ENCODE results near the gene GMDS. TPM values are rescaled to one million over a fixed set of nuclear protein-coding genes. Genes with fewer than 3 reads are reported as not detected.

The GMDS gene
- total and polyA plus RNA-seq, 4 donors = 7.3 to 28.3 (median 16.1) TPM

DNA sequence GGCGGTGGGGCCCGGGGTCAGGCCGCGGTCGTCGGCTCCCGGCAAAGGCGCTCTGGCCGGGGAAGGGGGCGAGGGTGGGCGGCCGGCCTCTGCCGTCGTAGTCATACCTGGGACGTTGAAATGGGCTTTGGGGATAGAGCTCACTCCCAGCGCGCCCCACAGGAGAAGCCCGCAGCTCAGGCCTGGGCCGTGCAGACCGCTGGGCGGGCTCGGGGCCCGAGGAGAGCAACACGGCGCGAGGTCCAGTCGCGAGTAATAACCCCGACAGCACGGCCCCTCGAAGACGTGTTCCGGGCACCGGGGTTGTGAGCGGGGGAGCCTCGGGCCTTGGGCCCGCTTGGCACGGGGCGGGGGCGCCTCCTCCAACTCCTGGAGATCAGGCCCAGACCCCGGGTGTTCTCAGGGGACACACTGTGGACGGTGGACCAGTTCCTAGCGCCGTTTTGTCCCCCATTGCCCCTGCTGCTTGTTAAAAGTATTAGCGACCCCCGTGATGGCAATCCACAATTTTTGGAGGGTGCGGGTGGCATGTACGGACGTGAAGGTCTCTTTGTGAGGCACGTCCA lies 624.8 kb downstream of the GMDS start:
- Histone ChIP-seq H3K27ac (ENCODE audit: low read depth in 1 of 2, low read length in 1 of 2) (no peak overlapping the region), H3K9ac (ENCODE audit: insufficient read depth in 1 of 2, low read length in 2 of 2) (no peak overlapping the region), H3K4me1 (ENCODE audit: control insufficient read depth in 5 of 5, insufficient read depth in 5 of 5, low read length in 5 of 5) (peaks cover 0 to 15% (median 11%) of the 10 kb centered on the region in 5 donors), H3K36me3 (ENCODE audit: control insufficient read depth in 4 of 4, insufficient read depth in 4 of 4, low read length in 4 of 4) (no peaks in the 10 kb centered on the region), H3K4me3 (no peak overlapping the region), H3K27me3 (ENCODE audit: control insufficient read depth in 3 of 3, insufficient read depth in 3 of 3, low read length in 2 of 3) (peaks cover 12 to 89% (median 74%) of the 10 kb centered on the region in 3 donors), H3K9me3 (ENCODE audit: control insufficient read depth in 4 of 4, insufficient read depth in 3 of 4, low read length in 3 of 4) (peaks cover 0 to 8% (median 0%) of the 10 kb centered on the region in 4 donors)
- DNase-seq (no peak), ATAC-seq (ENCODE audit: insufficient read depth, low FRiP score) (no peak)
- WGBS, 2 donors = 41 to 53% methylated on average over 50 of the region's 50 CpGs
- TF ChIP-seq, protein P1, sequence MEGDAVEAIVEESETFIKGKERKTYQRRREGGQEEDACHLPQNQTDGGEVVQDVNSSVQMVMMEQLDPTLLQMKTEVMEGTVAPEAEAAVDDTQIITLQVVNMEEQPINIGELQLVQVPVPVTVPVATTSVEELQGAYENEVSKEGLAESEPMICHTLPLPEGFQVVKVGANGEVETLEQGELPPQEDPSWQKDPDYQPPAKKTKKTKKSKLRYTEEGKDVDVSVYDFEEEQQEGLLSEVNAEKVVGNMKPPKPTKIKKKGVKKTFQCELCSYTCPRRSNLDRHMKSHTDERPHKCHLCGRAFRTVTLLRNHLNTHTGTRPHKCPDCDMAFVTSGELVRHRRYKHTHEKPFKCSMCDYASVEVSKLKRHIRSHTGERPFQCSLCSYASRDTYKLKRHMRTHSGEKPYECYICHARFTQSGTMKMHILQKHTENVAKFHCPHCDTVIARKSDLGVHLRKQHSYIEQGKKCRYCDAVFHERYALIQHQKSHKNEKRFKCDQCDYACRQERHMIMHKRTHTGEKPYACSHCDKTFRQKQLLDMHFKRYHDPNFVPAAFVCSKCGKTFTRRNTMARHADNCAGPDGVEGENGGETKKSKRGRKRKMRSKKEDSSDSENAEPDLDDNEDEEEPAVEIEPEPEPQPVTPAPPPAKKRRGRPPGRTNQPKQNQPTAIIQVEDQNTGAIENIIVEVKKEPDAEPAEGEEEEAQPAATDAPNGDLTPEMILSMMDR (IDR thresholded peaks at IDR 0.05; ENCODE audit: control extremely low read depth, extremely low read depth) = no peak

DNA sequence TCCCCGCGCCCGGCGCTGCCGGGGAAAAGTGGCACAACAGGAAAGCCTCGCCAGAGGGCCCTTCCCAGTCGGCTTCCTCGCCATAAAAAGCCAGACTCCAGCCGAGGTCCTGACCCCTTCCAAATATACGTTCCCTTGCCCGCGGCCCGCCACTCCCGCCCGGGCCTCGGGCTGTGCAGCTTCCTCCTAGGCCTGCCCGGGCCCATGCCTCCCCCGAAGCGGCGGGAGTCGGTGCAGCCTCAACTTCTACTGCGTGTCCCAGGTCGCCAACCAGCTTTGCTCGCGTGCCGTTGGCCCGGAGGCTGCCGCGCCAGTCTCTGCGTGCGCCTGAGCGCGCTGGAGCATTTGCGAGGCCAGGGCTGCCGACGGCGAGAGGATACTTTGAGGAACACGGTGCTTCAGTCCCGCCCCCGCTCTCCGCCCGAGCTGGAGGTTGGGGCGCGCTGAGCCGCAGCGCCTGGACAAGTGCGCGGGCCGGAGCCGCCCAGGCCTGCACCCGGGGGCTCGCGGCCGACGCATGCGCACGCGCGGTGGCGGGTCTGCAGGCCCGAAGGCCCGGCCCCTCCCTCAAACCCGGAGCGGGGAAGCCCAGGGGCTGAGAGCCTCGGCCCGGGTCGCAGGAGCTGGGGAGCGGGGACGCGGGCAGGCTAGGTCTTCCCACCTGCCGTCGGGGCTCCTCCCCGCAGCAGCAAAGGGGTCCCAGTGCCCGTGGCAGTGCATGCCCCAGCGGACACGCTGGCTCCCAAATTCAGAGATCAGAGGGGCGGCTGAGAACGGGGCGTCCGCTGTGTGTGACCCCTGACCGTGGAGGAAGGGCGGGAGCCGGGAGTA lies 625.5 kb downstream of the GMDS start:
- peaks cover 0 to 12% (median 5%) of the 10 kb centered on the region in 5 donors for H3K4me1 ChIP-seq (ENCODE audit: control insufficient read depth in 5 of 5, insufficient read depth in 5 of 5, low read length in 5 of 5)
- DNase-seq (no peak), ATAC-seq (ENCODE audit: insufficient read depth, low FRiP score) (no peak)
- no peak overlapping the region for H3K9ac ChIP-seq (ENCODE audit: insufficient read depth in 1 of 2, low read length in 2 of 2)
- TF ChIP-seq, protein P1 (IDR thresholded peaks at IDR 0.05; ENCODE audit: control extremely low read depth, extremely low read depth) = no peak
- H3K27me3 ChIP-seq (ENCODE audit: control insufficient read depth in 3 of 3, insufficient read depth in 3 of 3, low read length in 2 of 3) = peaks cover 12 to 87% (median 71%) of the 10 kb centered on the region in 3 donors
- H3K36me3 ChIP-seq (ENCODE audit: control insufficient read depth in 4 of 4, insufficient read depth in 4 of 4, low read length in 4 of 4) = no peaks in the 10 kb centered on the region
- WGBS, 2 donors = 4 to 9% methylated on average over 64 to 83 of the region's 83 CpGs
- H3K9me3 ChIP-seq (ENCODE audit: control insufficient read depth in 4 of 4, insufficient read depth in 3 of 4, low read length in 3 of 4) = peaks cover 0 to 12% (median 0%) of the 10 kb centered on the region in 4 donors
- no peak overlapping the region for H3K4me3 ChIP-seq
- no peak overlapping the region for H3K27ac ChIP-seq (ENCODE audit: low read depth in 1 of 2, low read length in 1 of 2)

DNA sequence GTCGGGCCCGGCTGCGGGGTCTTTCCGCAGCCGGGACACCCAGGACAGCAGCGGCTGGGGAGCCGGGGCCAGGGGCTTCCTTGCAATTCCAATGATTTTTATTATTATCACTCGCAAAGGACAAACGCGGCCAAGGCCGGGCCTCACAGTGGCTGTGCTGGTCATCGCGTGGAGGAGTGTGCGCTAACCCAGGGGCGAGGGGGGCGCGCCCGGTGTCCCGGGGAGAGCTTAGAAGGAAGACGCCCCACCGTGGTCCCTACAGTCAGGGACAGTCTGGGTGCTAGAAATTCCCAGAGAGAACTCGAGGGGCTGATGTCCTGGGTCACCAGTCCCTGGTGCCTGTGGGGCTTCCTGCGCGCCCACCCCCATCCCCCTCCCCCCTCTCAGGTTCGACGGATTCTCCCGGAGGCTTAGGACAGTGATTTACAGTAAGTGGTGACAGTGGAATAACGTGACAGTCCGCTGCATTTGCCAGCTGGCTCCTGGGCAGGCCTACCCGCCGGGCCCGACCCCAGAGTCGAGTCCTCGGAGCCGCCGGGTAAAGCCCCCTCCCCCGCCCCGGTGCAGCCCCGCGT lies 626.2 kb downstream of the GMDS start:
- Histone ChIP-seq H3K4me1 (ENCODE audit: control insufficient read depth in 5 of 5, insufficient read depth in 5 of 5, low read length in 5 of 5) (peaks cover 0 to 9% (median 1%) of the 10 kb centered on the region in 5 donors), H3K4me3 (no peak overlapping the region), H3K9ac (ENCODE audit: insufficient read depth in 1 of 2, low read length in 2 of 2) (no peak overlapping the region), H3K9me3 (ENCODE audit: control insufficient read depth in 4 of 4, insufficient read depth in 3 of 4, low read length in 3 of 4) (peaks cover 0 to 14% (median 0%) of the 10 kb centered on the region in 4 donors), H3K27ac (ENCODE audit: low read depth in 1 of 2, low read length in 1 of 2) (no peak overlapping the region), H3K36me3 (ENCODE audit: control insufficient read depth in 4 of 4, insufficient read depth in 4 of 4, low read length in 4 of 4) (no peaks in the 10 kb centered on the region), H3K27me3 (ENCODE audit: control insufficient read depth in 3 of 3, insufficient read depth in 3 of 3, low read length in 2 of 3) (peaks cover 12 to 81% (median 66%) of the 10 kb centered on the region in 3 donors)
- TF ChIP-seq, protein P1 (IDR thresholded peaks at IDR 0.05; ENCODE audit: control extremely low read depth, extremely low read depth) = no peak
- DNase-seq (no peak), ATAC-seq (ENCODE audit: insufficient read depth, low FRiP score) (no peak)
- 24 to 37% methylated on average over 38 to 40 of the region's 40 CpGs for WGBS, 2 donors

Data from lung (tissue), 12 donors.